Midbrain (tissue), 1 donor: ENCODE measurements around the gene ZC3H13.
"Not testable (repeated sequence)": the region's sequence is repeated elsewhere in the genome, so short reads cannot be mapped to it uniquely, and the experiment has no call there.

Source experiments
- DNase-seq: peaks from one replicate; lab custom pipeline; 2025; lab: John Stamatoyannopoulos, UW

The ZC3H13 gene

GRCh38 chr13:46006688-46007452 is 45.7 kb downstream of the ZC3H13 start:
- no peak for DNase-seq

- no peak for DNase-seq
Observed at GRCh38 chr13:46004491-46004890, 48.1 kb downstream of the ZC3H13 start.

- no peak for DNase-seq
Observed at GRCh38 chr13:45996631-45997030, 55.9 kb downstream of the ZC3H13 start.

GRCh38 chr13:45995245-45995644 is 57.3 kb downstream of the ZC3H13 start:
- DNase-seq: no peak

GRCh38 chr13:45994752-45995151 is 57.8 kb downstream of the ZC3H13 start:
- DNase-seq: no peak

GRCh38 chr13:45989607-45990006 is 62.9 kb downstream of the ZC3H13 start:
- no peak for DNase-seq

GRCh38 chr13:45981127-45981526 is 71.4 kb downstream of the ZC3H13 start:
- DNase-seq: not testable (repeated sequence)

GRCh38 chr13:45975337-45975736 is 77.2 kb downstream of the ZC3H13 start:
- DNase-seq: no peak

- no peak for DNase-seq
Observed at GRCh38 chr13:45974500-45974899, 78.0 kb downstream of the ZC3H13 start.

GRCh38 chr13:45967589-45967988 is 85.0 kb downstream of the ZC3H13 start:
- DNase-seq: no peak

- DNase-seq: no peak
Observed at GRCh38 chr13:45966715-45967114, 85.8 kb downstream of the ZC3H13 start.

GRCh38 chr13:45961468-45961867 is 91.1 kb downstream of the ZC3H13 start:
- DNase-seq: no peak

- DNase-seq: no peak
Observed at GRCh38 chr13:45954836-45955800, 97.4 kb downstream of the ZC3H13 start.

GRCh38 chr13:45953082-45953481 is 99.5 kb downstream of the ZC3H13 start:
- DNase-seq: no peak

GRCh38 chr13:45951724-45952123 is 100.8 kb downstream of the ZC3H13 start:
- no peak for DNase-seq

GRCh38 chr13:45951166-45951565 is 101.4 kb downstream of the ZC3H13 start:
- DNase-seq: no peak

- peak; percentile 2 for DNase-seq
Observed at GRCh38 chr13:45950386-45951000, 102.1 kb downstream of the ZC3H13 start.

GRCh38 chr13:45949161-45949560 is 103.4 kb downstream of the ZC3H13 start:
- no peak for DNase-seq

GRCh38 chr13:45943965-45944364 is 108.6 kb downstream of the ZC3H13 start:
- no peak for DNase-seq

- DNase-seq: no peak
Observed at GRCh38 chr13:45943120-45943519, 109.4 kb downstream of the ZC3H13 start.

- DNase-seq: no peak
Observed at GRCh38 chr13:45941261-45941660, 111.3 kb downstream of the ZC3H13 start.

- no peak for DNase-seq
Observed at GRCh38 chr13:45940061-45940460, 112.5 kb downstream of the ZC3H13 start.
